HL-60 (cell line): ENCODE data around the gene ADAM11.

Experiments used
- GABPA ChIP-seq: IDR thresholded peaks from 2 replicates; pipeline ENCODE4 v1.6.1; 2012; ENCODE audit warnings: low read depth
- POLR2AphosphoS5 ChIP-seq: IDR thresholded peaks from 2 replicates; pipeline ENCODE4 v1.6.1; 2012; ENCODE audit warnings: low read depth
- SPI1 ChIP-seq: IDR thresholded peaks from 2 replicates; pipeline ENCODE4 v1.6.1; 2012; ENCODE audit warnings: low read depth, mild to moderate bottlenecking, borderline replicate concordance
- TF ChIP-seq, protein P1 (sequence below): IDR thresholded peaks from one replicate; pipeline ENCODE4 v1.5.1; 2011; ENCODE audit warnings: low read length, control low read depth, inconsistent platforms; ENCODE audit not compliant: insufficient read depth
- TF ChIP-seq, protein P2 (sequence below): IDR thresholded peaks from 2 replicates; pipeline ENCODE4 v1.6.1; 2012; ENCODE audit warnings: low read depth; ENCODE audit not compliant: insufficient replicate concordance

DNA sequence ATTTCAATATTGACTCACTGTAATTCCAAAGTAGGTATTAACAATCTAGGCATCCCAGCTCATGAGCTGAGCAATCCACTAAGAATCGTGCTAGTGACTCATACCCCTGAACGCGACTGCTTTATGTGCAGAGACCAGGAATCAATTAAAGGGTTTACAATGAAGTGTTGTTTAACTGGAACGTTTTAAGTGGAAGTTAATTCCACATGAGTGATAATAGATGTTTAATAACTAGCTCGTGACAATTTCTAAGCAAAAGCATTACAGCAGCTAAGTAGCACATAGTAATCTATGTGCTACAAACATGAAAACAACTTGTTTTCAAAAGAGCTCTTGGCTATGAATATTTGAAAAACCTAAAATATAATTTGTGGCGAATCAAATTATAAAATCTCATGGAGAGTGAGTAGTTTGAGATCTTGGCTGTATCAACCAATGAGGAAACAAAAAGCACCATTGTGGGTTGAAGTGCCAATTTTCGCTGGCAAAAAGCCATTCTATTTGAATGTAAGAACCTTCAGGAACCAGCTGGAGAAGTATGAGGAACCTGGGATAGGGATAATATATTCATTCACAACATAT lies 61.9 kb downstream of the ADAM11 start:
- TF ChIP-seq, protein P1, sequence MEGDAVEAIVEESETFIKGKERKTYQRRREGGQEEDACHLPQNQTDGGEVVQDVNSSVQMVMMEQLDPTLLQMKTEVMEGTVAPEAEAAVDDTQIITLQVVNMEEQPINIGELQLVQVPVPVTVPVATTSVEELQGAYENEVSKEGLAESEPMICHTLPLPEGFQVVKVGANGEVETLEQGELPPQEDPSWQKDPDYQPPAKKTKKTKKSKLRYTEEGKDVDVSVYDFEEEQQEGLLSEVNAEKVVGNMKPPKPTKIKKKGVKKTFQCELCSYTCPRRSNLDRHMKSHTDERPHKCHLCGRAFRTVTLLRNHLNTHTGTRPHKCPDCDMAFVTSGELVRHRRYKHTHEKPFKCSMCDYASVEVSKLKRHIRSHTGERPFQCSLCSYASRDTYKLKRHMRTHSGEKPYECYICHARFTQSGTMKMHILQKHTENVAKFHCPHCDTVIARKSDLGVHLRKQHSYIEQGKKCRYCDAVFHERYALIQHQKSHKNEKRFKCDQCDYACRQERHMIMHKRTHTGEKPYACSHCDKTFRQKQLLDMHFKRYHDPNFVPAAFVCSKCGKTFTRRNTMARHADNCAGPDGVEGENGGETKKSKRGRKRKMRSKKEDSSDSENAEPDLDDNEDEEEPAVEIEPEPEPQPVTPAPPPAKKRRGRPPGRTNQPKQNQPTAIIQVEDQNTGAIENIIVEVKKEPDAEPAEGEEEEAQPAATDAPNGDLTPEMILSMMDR, result no peak
- TF ChIP-seq SPI1 (no peak), POLR2AphosphoS5 (no peak), GABPA (no peak)
- TF ChIP-seq, protein P2, sequence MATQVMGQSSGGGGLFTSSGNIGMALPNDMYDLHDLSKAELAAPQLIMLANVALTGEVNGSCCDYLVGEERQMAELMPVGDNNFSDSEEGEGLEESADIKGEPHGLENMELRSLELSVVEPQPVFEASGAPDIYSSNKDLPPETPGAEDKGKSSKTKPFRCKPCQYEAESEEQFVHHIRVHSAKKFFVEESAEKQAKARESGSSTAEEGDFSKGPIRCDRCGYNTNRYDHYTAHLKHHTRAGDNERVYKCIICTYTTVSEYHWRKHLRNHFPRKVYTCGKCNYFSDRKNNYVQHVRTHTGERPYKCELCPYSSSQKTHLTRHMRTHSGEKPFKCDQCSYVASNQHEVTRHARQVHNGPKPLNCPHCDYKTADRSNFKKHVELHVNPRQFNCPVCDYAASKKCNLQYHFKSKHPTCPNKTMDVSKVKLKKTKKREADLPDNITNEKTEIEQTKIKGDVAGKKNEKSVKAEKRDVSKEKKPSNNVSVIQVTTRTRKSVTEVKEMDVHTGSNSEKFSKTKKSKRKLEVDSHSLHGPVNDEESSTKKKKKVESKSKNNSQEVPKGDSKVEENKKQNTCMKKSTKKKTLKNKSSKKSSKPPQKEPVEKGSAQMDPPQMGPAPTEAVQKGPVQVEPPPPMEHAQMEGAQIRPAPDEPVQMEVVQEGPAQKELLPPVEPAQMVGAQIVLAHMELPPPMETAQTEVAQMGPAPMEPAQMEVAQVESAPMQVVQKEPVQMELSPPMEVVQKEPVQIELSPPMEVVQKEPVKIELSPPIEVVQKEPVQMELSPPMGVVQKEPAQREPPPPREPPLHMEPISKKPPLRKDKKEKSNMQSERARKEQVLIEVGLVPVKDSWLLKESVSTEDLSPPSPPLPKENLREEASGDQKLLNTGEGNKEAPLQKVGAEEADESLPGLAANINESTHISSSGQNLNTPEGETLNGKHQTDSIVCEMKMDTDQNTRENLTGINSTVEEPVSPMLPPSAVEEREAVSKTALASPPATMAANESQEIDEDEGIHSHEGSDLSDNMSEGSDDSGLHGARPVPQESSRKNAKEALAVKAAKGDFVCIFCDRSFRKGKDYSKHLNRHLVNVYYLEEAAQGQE, result no peak
